T1000 (cell line): ENCODE data around the gene PIGW.

Experiments
- DNase-seq: peaks from one replicate; lab custom pipeline; 2025; ENCODE audit warnings: mixed read lengths; lab: John Stamatoyannopoulos, UW

PIGW gene

DNA sequence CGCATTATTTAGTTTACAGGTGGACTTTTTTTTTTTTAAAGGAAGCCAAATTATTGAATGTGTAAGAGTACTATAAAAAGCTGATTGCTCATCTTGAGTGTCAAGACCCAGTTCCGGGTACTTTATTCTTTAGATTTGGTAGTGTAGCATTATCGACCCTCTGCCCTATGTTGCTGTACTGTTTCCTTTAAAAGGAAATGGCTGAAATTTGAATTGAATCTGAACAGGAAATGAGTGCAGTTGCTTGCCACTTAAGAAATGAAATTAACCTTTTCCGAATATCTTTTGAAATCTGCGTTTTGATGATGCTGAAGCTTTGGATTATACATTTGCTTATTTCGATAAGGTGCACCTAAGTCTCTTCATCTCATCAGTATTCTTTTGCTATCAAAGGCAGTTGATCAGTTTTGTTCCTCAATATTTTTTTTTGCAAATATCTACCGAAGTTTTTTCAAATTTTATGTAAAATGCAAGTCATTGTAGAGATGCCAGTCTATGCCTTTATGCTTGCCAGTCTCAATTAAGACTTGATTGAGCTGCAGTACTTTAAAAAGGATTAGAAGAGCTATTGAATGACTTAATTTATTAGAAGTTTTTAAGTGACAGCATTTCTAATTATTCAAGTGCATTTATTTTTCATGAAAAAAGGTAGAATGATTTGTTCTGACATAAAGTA lies 11.8 kb downstream of the PIGW start:
- DNase-seq: no peak

DNA sequence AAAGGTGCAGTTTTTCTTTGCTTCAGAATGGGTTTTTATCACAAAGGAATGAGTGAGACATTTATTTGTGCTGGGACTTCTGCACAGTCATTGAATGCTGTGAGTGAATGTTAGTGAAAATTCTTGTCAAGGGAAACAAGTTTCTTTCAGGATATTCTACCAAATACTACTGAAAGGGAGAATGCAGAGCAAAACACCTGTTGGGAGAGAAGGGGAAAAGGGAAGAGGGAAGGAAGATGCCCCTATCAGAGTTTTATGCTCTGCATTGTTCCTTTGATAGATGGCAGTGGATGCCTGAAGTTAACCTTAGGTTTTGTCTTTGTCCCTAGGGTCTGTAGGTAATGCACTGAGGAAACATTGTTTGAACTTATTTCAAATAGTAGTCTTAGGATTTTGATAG lies 13.0 kb downstream of the PIGW start:
- no peak for DNase-seq

DNA sequence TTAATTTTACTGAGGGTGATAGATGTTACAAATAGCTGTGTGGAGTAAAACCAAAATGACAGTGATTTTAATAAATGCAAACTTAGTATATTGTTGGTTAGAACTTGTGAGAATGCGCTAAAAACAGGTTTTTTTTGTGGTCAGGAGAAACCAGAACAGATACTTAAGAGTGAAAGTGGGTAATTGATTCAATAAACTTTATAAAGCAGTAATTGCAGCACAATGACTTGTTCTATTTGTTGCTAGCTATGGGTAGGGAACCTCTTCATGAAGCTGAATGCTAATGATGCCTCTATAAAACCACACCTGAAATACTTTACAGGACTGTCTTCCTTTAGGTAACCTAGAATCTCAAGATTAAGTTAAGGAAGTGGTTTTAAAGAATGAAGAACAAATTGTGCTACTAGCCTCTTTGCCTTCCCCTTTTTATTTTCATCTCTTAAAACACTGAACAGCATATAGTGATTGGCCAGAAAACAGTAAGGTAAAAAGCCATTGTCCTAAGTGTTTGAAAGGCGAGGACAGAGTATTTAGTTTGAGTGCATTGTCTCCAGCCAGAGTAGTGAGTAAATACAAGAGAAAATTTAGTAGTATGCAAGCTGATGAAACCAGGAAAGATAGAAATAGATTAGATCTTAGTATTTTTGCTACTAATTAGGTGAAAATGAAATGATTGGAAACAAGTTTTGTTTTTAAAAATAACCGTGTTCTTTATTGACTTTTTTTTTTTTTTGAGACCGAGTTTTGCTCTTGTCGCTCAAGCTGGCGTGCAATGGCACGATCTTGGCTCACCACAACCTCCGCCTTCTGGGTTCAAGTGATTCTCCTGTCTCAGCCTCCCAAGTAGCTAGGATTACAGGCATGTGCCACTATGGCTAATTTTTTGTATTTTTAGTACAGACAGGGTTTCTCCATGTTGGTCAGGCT lies 16.0 kb downstream of the PIGW start:
- DNase-seq: no peak

DNA sequence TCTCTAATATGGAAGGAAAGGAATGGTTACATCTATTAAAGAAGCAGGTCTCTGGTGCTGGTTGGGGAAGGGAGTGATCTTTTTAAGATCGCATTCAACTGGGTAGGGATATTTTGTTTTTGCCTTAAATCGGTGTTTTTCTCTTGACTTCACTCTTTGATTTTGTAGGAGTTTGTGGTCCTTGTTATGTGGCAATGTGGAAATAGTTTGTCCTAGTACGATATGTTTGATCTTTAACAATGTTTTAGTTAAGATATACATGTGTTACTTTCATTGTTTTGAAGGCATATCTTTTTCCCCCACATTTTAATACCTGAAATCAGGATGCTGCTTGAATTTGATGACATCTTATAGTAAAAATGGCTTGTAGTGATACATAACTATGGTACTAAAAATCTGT lies 18.7 kb downstream of the PIGW start:
- no peak for DNase-seq

DNA sequence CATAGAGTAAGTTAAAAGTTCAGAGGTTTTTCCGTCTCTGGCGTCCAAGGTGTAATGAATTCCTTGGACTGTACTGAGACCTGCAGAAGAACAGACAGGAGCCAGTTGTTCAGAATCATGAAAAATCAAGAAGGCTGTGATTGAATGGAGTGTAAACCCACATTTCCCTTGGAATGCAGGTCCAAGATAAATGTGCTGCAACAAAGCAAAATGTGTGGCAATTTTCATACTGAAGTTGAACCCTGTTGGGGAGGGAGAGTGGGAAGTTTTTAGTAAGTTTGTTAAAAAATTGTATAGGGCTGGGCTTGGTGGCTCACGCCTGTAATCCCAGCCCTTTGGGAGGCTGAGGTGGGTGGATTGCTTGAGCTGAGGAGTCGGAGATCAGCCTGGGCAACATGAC lies 31.3 kb downstream of the PIGW start:
- DNase-seq: no peak

DNA sequence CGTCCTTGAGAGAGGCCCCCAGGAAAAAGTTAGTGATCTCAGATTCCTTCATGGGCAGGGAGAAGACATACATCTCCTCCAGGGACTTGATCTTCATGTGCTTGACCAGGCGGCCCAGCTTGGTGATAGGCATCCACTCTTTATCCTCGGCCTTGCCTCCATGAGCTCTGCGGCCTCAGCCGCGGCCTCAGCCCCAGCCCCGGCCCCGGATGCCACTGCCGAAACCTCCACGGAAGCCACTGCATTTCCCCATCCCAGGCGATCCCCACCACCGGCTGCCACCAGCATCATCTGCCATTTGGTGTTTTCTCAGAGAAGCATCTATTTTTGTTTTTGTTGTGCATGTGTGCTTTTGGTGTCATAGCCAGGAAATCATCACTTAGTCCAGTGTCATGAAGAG lies 40.2 kb downstream of the PIGW start:
- DNase-seq: no peak

DNA sequence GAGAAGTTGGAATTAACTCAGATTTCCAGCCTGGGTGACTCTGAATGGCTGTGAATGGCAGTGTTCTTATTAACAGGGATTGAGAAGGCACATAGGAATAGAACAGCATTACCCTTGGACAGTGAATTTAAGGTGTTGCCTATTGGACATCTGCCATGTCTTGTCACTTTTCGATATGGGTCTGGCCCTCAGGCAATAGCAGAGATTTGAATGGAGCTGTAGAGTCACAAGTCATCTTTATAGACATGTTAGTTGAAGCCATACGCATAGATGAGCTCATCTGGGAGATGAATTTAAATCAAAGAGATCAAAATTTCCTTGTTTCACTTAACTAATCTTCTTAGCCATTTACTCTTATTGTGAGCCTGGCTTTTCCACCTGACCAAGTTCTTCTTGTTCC lies 42.0 kb downstream of the PIGW start:
- DNase-seq: no peak

DNA sequence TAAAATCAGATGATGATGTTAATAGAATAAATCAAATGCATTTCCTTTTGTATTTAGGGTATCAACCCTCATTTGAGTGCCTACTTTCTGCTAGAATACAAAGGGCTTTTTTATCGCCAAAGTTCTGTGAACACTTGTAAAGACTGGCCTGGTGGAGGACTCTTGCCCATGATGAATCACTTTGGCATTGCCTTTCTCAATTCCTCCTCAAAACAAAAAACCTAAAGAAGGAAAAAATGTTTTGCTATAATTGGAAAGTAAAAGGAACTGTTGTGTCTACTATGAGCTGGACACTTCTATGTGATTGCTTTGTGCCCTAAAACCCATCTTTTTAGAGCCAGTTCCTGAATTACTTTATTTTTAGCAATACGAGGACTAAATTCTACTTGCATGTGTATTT lies 43.9 kb downstream of the PIGW start:
- no peak for DNase-seq

DNA sequence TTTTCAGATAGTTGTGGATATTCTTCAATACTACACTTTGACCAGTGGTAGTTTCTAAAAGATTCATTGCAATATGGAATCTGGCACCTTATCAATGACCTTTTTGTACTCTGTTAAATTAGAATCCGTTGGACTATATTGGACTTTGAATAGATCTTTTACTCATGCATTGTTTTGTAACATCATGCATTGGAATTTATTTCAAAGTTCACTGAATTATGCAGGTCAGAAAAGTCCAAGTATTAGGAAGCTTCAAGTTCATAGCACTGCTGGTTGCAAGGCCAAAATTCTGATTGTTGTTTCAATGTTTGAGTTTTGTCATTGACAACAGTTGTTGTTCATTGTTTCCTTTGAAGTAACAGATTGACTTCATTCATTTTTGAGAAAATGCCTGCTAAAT lies 49.0 kb downstream of the PIGW start:
- no peak for DNase-seq

DNA sequence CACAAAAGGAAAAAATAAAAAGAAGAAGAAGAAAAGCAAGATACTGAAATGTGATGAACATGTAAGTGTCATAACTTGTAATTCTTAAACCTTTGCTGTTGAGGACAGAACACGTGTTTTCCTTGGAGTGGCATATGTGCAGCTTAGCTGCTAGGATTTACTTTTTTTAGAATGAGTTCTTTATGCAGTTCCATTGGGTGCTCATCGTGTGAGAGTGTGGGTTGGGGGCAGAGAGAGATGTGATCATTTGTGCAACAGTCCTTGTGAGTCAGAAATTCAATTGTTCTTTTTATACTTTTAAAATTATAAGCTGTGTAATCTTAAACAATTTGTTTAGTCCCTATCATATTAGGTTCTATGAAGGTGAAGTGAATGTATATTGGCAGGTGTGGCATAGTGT lies 51.4 kb downstream of the PIGW start:
- DNase-seq: no peak
